WTC11 (cell line): Measurements from ENCODE around the gene OR6M1. TPM values are rescaled to one million over a fixed set of nuclear protein-coding genes. Genes with fewer than 3 reads are reported as not detected.

ENCODE experiments used
- ATAC-seq: fragments of 200-7000 bp; cut with Tn5 transposase; 2 replicates; pipeline ENCODE4 v1.10.0; 2021; ENCODE audit warnings: mild to moderate bottlenecking, moderate library complexity
- CTCF ChIA-PET: fragments of 300-600 bp; sonication (Branson Sonifier 250); formaldehyde crosslinking; loops from one replicate; lab custom pipeline; 2021; ENCODE audit warnings: antibody characterized with exemption; lab: Charles Lee
- POLR2A ChIA-PET: fragments of 350-600 bp; sonication (Branson Sonifier 250); formaldehyde crosslinking; loops from one replicate; lab custom pipeline; 2021; ENCODE audit warnings: antibody characterized with exemption; lab: Charles Lee
- DNase-seq: peaks from one replicate; pipeline ENCODE4 v3.0.0; 2021; ENCODE audit warnings: low spot score
- H3K27ac Mint-ChIP-seq: 2 replicates; pipeline ENCODE4 v1.8.0; 2021; ENCODE audit warnings: mixed read lengths
- H3K27me3 Mint-ChIP-seq: 2 replicates; pipeline ENCODE4 v1.8.0; 2021; ENCODE audit warnings: low read depth, mild to moderate bottlenecking, moderate library complexity, mixed read lengths
- H3K36me3 Mint-ChIP-seq: 2 replicates; pipeline ENCODE4 v1.8.0; 2021; ENCODE audit warnings: mixed read lengths
- H3K4me1 Mint-ChIP-seq: 2 replicates; pipeline ENCODE4 v1.8.0; 2022; ENCODE audit warnings: mixed read lengths
- H3K4me3 Mint-ChIP-seq: 2 replicates; pipeline ENCODE4 v1.8.0; 2021; ENCODE audit warnings: mild to moderate bottlenecking, moderate library complexity, mixed read lengths
- H3K9me3 Mint-ChIP-seq: 2 replicates; pipeline ENCODE4 v1.8.0; 2021; ENCODE audit warnings: mixed read lengths
- ARID4B ChIP-seq: sonication (generic); formaldehyde crosslinking; IDR thresholded peaks from 2 replicates; pipeline ENCODE4 v1.8.0; 2023; ENCODE audit warnings: missing genetic modification reagents, mild to moderate bottlenecking, borderline replicate concordance
- CBFB ChIP-seq: sonication (generic); formaldehyde crosslinking; IDR thresholded peaks from 2 replicates; pipeline ENCODE4 v1.8.1; 2022; ENCODE audit warnings: mild to moderate bottlenecking, low read depth, missing genetic modification reagents
- CREB1 ChIP-seq: sonication (generic); formaldehyde crosslinking; IDR thresholded peaks from 2 replicates; pipeline ENCODE4 v1.8.0; 2023; ENCODE audit warnings: mild to moderate bottlenecking, missing genetic modification reagents
- EMX1 ChIP-seq: fragments of 250-450 bp; sonication (Bioruptor Pico); IDR thresholded peaks from 2 replicates; pipeline ENCODE4 v1.8.0; 2021; ENCODE audit warnings: mild to moderate bottlenecking
- FOXP1 ChIP-seq: sonication (generic); formaldehyde crosslinking; IDR thresholded peaks from 2 replicates; pipeline ENCODE4 v1.8.0; 2022; ENCODE audit warnings: missing genetic modification reagents, mild to moderate bottlenecking, moderate library complexity, borderline replicate concordance
- GTF2I ChIP-seq: fragments of 250-450 bp; sonication (Bioruptor Pico); conservative IDR thresholded peaks from 2 replicates; pipeline ENCODE4 v1.4.0; 2021; ENCODE audit warnings: mild to moderate bottlenecking
- IRF1 ChIP-seq: sonication (generic); formaldehyde crosslinking; IDR thresholded peaks from 2 replicates; pipeline ENCODE4 v1.8.0; 2023; ENCODE audit warnings: missing genetic modification reagents
- IRF2 ChIP-seq: sonication (generic); formaldehyde crosslinking; IDR thresholded peaks from 2 replicates; pipeline ENCODE4 v1.8.0; 2022; ENCODE audit warnings: low read depth, missing genetic modification reagents, borderline replicate concordance
- JAZF1 ChIP-seq: fragments of 250-450 bp; sonication (Bioruptor Pico); IDR thresholded peaks from 2 replicates; pipeline ENCODE4 v1.9.0; 2021; ENCODE audit warnings: moderate library complexity, mild to moderate bottlenecking, inconsistent platforms
- JUN ChIP-seq: sonication (generic); formaldehyde crosslinking; IDR thresholded peaks from 2 replicates; pipeline ENCODE4 v1.8.0; 2023; ENCODE audit warnings: mild to moderate bottlenecking, missing genetic modification reagents
- NR1H2 ChIP-seq: sonication (generic); formaldehyde crosslinking; IDR thresholded peaks from 2 replicates; pipeline ENCODE4 v1.9.0; 2021; ENCODE audit warnings: mild to moderate bottlenecking, moderate library complexity, missing genetic modification reagents
- NR3C1 ChIP-seq: sonication (generic); formaldehyde crosslinking; conservative IDR thresholded peaks from 2 replicates; pipeline ENCODE4 v1.8.1; 2023; ENCODE audit warnings: low read depth, mild to moderate bottlenecking, missing genetic modification reagents
- OVOL2 ChIP-seq: fragments of 250-450 bp; sonication (Bioruptor Pico); IDR thresholded peaks from 2 replicates; pipeline ENCODE4 v1.9.0; 2021; ENCODE audit warnings: mild to moderate bottlenecking, borderline replicate concordance
- PREB ChIP-seq: sonication (generic); formaldehyde crosslinking; IDR thresholded peaks from 2 replicates; pipeline ENCODE4 v1.8.1; 2022; ENCODE audit warnings: mild to moderate bottlenecking, missing genetic modification reagents, moderate library complexity, borderline replicate concordance
- PRRX2 ChIP-seq: fragments of 250-450 bp; sonication (Bioruptor Pico); IDR thresholded peaks from 2 replicates; pipeline ENCODE4 v1.8.0; 2021; ENCODE audit warnings: mild to moderate bottlenecking
- RORB ChIP-seq: fragments of 250-450 bp; sonication (Bioruptor Pico); IDR thresholded peaks from 2 replicates; pipeline ENCODE4 v1.9.0; 2021; ENCODE audit warnings: mild to moderate bottlenecking
- SMAD4 ChIP-seq: sonication (generic); formaldehyde crosslinking; IDR thresholded peaks from 2 replicates; pipeline ENCODE4 v1.8.0; 2022; ENCODE audit warnings: mild to moderate bottlenecking, missing genetic modification reagents
- SP1 ChIP-seq: sonication (generic); formaldehyde crosslinking; conservative IDR thresholded peaks from 2 replicates; pipeline ENCODE4 v1.8.1; 2022; ENCODE audit warnings: missing genetic modification reagents
- STAT6 ChIP-seq: sonication (generic); formaldehyde crosslinking; conservative IDR thresholded peaks from 2 replicates; pipeline ENCODE4 v1.8.1; 2023; ENCODE audit warnings: mild to moderate bottlenecking, low read depth, missing genetic modification reagents, moderate library complexity
- USF2 ChIP-seq: sonication (generic); formaldehyde crosslinking; IDR thresholded peaks from 2 replicates; pipeline ENCODE4 v1.8.1; 2023; ENCODE audit warnings: mild to moderate bottlenecking, missing genetic modification reagents, moderate library complexity
- ZBTB21 ChIP-seq: sonication (generic); formaldehyde crosslinking; IDR thresholded peaks from 2 replicates; pipeline ENCODE4 v1.8.1; 2023; ENCODE audit warnings: mild to moderate bottlenecking, missing genetic modification reagents, borderline replicate concordance
- ZNF219 ChIP-seq: sonication (generic); formaldehyde crosslinking; IDR thresholded peaks from 2 replicates; pipeline ENCODE4 v1.8.0; 2023; ENCODE audit warnings: missing genetic modification reagents, mild to moderate bottlenecking, borderline replicate concordance
- total RNA-seq: library from RNA; stranded (reverse); gene quantifications from 3 replicates; pipeline ENCODE4 v1.2.3, GENCODE V29; 2021

OR6M1 gene
- total RNA-seq, 1 experiment from 2014 or later = not detected

GRCh38 chr11:123815122-123815521 lies 9.0 kb upstream of the OR6M1 start:
- Mint-ChIP-seq H3K27ac (no peak overlapping the region), H3K9me3 (no peaks in the 10 kb centered on the region), H3K4me3 (no peak overlapping the region), H3K4me1 (no peaks in the 10 kb centered on the region), H3K36me3 (no peaks in the 10 kb centered on the region), H3K27me3 (no peaks in the 10 kb centered on the region)
- ChIA-PET CTCF (no interaction called here), POLR2A (no interaction called here)
- DNase-seq = no peak
- no peak for ATAC-seq
- TF ChIP-seq PRRX2 = no peak
- no peak for TF ChIP-seq IRF2
- TF ChIP-seq OVOL2 (CRISPR knock-in tag) = no peak
- no peak for TF ChIP-seq CREB1 (CRISPR knock-in tag)
- TF ChIP-seq IRF1 = no peak
- TF ChIP-seq NR3C1 (CRISPR knock-in tag) = no peak
- TF ChIP-seq SP1 (CRISPR knock-in tag) = no peak

- ATAC-seq (no peak; the same call in 1 of the 2 replicates), DNase-seq (no peak)
- Mint-ChIP-seq H3K9me3 (no peaks in the 10 kb centered on the region), H3K27me3 (no peaks in the 10 kb centered on the region), H3K4me3 (no peak overlapping the region), H3K36me3 (no peaks in the 10 kb centered on the region), H3K27ac (no peak overlapping the region), H3K4me1 (peaks cover 31% of the 10 kb centered on the region)
- POLR2A ChIA-PET = no interaction called here
- TF ChIP-seq PREB = no peak
- TF ChIP-seq NR1H2 (CRISPR knock-in tag) = no peak
- no peak for TF ChIP-seq ZBTB21 (CRISPR knock-in tag)
- TF ChIP-seq FOXP1 (CRISPR knock-in tag) = no peak
- TF ChIP-seq RORB (CRISPR knock-in tag) = no peak
- no peak for TF ChIP-seq ZNF219 (CRISPR knock-in tag)
- TF ChIP-seq CBFB (CRISPR knock-in tag) = no peak
- no peak for TF ChIP-seq IRF1
- TF ChIP-seq SMAD4 = no peak
- TF ChIP-seq GTF2I (CRISPR knock-in tag) = no peak
- CTCF ChIA-PET = interaction anchor here (0.6 to 2.1 kb wide), 5 partner anchors 29 to 148 kb away, joined by 3 to 5 read pairs (median 4); partner anchors contain the start of gene SCN3B
These were observed 4.4 kb downstream of the OR6M1 start for GRCh38 chr11:123801765-123802164.

GRCh38 chr11:123800036-123800435 lies 6.1 kb downstream of the OR6M1 start:
- ChIA-PET CTCF (interaction anchor here (2.1 kb wide), 1 partner anchor 27 kb away, joined by 5 read pairs; no protein-coding TSS in a partner anchor), POLR2A (no interaction called here)
- peaks cover 31% of the 10 kb centered on the region for H3K4me1 Mint-ChIP-seq
- peaks cover 11% of the 10 kb centered on the region for H3K36me3 Mint-ChIP-seq
- H3K4me3 Mint-ChIP-seq = no peak overlapping the region
- H3K27ac Mint-ChIP-seq = no peak overlapping the region
- peaks cover 12% of the 10 kb centered on the region for H3K9me3 Mint-ChIP-seq
- H3K27me3 Mint-ChIP-seq = peaks cover 2% of the 10 kb centered on the region; the same call in 1 of the 2 replicates
- DNase-seq (no peak), ATAC-seq (no peak)
- TF ChIP-seq SMAD4 = no peak
- TF ChIP-seq ARID4B = no peak
- no peak for TF ChIP-seq STAT6 (CRISPR knock-in tag)
- TF ChIP-seq JUN (CRISPR knock-in tag) = no peak
- no peak for TF ChIP-seq EMX1 (CRISPR knock-in tag)
- no peak for TF ChIP-seq JAZF1 (CRISPR knock-in tag)
- TF ChIP-seq USF2 = no peak
